Body of pancreas (tissue), 4 donors: ENCODE measurements around the gene CMIP.

Source experiments
- POLR2A ChIP-seq, 3 donors: fragments of 450-650 bp; IDR thresholded peaks; one replicate each; pipeline ENCODE4 v1.6.1; 2016; ENCODE audit warnings: antibody characterized with exemption in 3 of 3, mild to moderate bottlenecking in 2 of 3
- TF ChIP-seq, protein P1 (sequence below), 7 experiments: fragments of 450-650 bp in 4 of 7; fragments of 200-600 bp in 3 of 7; sonication (generic) in 3 of 7; IDR thresholded peaks; one replicate each; pipeline ENCODE4 v1.5.1; 2016 to 2019; ENCODE audit warnings: antibody characterized with exemption in 7 of 7

DNA sequence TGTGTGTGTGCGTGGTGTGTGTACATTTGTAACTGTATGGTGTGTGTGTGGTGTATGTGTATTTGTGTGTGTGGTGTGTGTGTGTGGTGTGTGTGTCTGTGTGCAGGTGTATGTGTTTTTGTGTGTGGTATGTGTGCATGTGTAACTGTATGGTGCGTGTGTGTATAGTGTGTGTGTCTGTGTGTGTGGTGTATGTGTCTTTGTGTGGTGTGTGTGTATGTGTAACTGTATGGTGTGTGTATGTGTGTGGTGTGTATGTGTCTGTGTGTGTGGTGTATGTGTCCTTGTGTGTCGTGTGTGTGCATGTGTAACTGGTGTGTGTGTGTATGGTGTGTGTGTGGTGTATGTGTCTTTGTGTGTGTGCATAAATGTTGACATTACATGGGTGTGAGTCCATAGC, 170.8 kb downstream of the CMIP start:
- TF ChIP-seq, protein P1, sequence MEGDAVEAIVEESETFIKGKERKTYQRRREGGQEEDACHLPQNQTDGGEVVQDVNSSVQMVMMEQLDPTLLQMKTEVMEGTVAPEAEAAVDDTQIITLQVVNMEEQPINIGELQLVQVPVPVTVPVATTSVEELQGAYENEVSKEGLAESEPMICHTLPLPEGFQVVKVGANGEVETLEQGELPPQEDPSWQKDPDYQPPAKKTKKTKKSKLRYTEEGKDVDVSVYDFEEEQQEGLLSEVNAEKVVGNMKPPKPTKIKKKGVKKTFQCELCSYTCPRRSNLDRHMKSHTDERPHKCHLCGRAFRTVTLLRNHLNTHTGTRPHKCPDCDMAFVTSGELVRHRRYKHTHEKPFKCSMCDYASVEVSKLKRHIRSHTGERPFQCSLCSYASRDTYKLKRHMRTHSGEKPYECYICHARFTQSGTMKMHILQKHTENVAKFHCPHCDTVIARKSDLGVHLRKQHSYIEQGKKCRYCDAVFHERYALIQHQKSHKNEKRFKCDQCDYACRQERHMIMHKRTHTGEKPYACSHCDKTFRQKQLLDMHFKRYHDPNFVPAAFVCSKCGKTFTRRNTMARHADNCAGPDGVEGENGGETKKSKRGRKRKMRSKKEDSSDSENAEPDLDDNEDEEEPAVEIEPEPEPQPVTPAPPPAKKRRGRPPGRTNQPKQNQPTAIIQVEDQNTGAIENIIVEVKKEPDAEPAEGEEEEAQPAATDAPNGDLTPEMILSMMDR (IDR thresholded peaks at IDR 0.05): no peak
- TF ChIP-seq POLR2A (IDR thresholded peaks at IDR 0.05): no peak
